Smooth muscle cell (in vitro differentiated cells): ENCODE measurements around the gene COL23A1. TPM values are rescaled to one million over a fixed set of nuclear protein-coding genes. Genes with fewer than 3 reads are reported as not detected.

ENCODE experiments used
- DNase-seq: peaks from one replicate; lab custom pipeline; 2025; ENCODE audit not compliant: unreplicated experiment; lab: John Stamatoyannopoulos, UW
- H2AFZ ChIP-seq: fragments of 200-600 bp; sonication (generic); 2 replicates; pipeline ENCODE4 v1.6.0; 2016; ENCODE audit warnings: antibody characterized with exemption, low read depth, mild to moderate bottlenecking
- H3F3A ChIP-seq: fragments of 200-600 bp; sonication (generic); 2 replicates; pipeline ENCODE4 v1.6.0; 2017; ENCODE audit warnings: antibody characterized with exemption, low read depth
- H3K27ac ChIP-seq: fragments of 200-600 bp; sonication (generic); 2 replicates; pipeline ENCODE4 v1.5.1; 2016; ENCODE audit warnings: low read depth, mild to moderate bottlenecking
- H3K27me3 ChIP-seq: fragments of 200-600 bp; sonication (generic); 2 replicates; pipeline ENCODE4 v1.6.1; 2016; ENCODE audit warnings: low read depth, mild to moderate bottlenecking
- H3K36me3 ChIP-seq: fragments of 200-600 bp; sonication (generic); 2 replicates; pipeline ENCODE4 v1.5.1; 2016; ENCODE audit warnings: low read depth
- H3K4me1 ChIP-seq: fragments of 200-600 bp; sonication (generic); 2 replicates; pipeline ENCODE4 v1.5.1; 2016; ENCODE audit warnings: low read depth
- H3K4me2 ChIP-seq: fragments of 200-600 bp; sonication (generic); 2 replicates; pipeline ENCODE4 v1.6.0; 2016; ENCODE audit warnings: mild to moderate bottlenecking
- H3K4me3 ChIP-seq: fragments of 200-600 bp; sonication (generic); 2 replicates; pipeline ENCODE4 v1.5.1; 2016; ENCODE audit warnings: mild to moderate bottlenecking
- H3K79me2 ChIP-seq: fragments of 200-600 bp; sonication (generic); 2 replicates; pipeline ENCODE4 v1.6.0; 2016; ENCODE audit warnings: low read depth, mild to moderate bottlenecking
- H3K9ac ChIP-seq: fragments of 200-600 bp; sonication (generic); 2 replicates; pipeline ENCODE4 v1.6.0; 2016; ENCODE audit warnings: low read depth
- H3K9me3 ChIP-seq: fragments of 200-600 bp; sonication (generic); replicated peaks from 2 replicates; pipeline ENCODE4 v1.5.1; 2016; ENCODE audit warnings: low read depth
- H4K20me1 ChIP-seq: fragments of 200-600 bp; sonication (generic); 2 replicates; pipeline ENCODE4 v1.6.0; 2016; ENCODE audit warnings: low read depth
- CTCF ChIP-seq: fragments of 200-600 bp; sonication (generic); IDR thresholded peaks from 2 replicates; pipeline ENCODE4 v1.5.1; 2017; ENCODE audit warnings: borderline replicate concordance, mild to moderate bottlenecking, antibody characterized with exemption; ENCODE audit not compliant: insufficient read depth, poor library complexity, severe bottlenecking
- WGBS: methylation state at CpG from one replicate; pipeline ENCODE4 v1.1.7; 2016; ENCODE audit warnings: low lambda C conversion rate; 5-methylcytosine and 5-hydroxymethylcytosine counted together
- polyA plus RNA-seq: library from polyadenylated mRNA; unstranded; fragments of >200 nt; fragmentation: Nextera tagmentation; extraction: Ambion mirVana; gene quantifications from 2 replicates; pipeline ENCODE4 v1.2.1, GENCODE V29; 2016
- total RNA-seq: library from RNA; depleted of rRNA; stranded (reverse); fragments of >200 nt; gene quantifications from 2 replicates; pipeline ENCODE4 v1.2.3, GENCODE V29; 2014

COL23A1 gene
- total and polyA plus RNA-seq, 2 experiments from 2014 or later = 5.3 to 27.4 TPM

GRCh38 chr5:178326374-178326715, 263.8 kb downstream of the COL23A1 start:
- H4K20me1 ChIP-seq = no peaks in the 10 kb centered on the region
- no peaks in the 10 kb centered on the region for H3K4me1 ChIP-seq
- H3K27ac ChIP-seq = no peak overlapping the region
- no peak for DNase-seq
- H3K79me2 ChIP-seq = no peaks in the 10 kb centered on the region
- no peak overlapping the region for H3K4me3 ChIP-seq
- peaks cover 5% of the 10 kb centered on the region for H3F3A ChIP-seq
- H3K9ac ChIP-seq = no peak overlapping the region
- H2AFZ ChIP-seq = no peak overlapping the region
- H3K4me2 ChIP-seq = no peak overlapping the region
- H3K27me3 ChIP-seq = no peaks in the 10 kb centered on the region
- no peaks in the 10 kb centered on the region for H3K36me3 ChIP-seq
- WGBS = 94% methylated on average over 7 of the region's 7 CpGs
- H3K9me3 ChIP-seq = no peaks in the 10 kb centered on the region
- no peak for TF ChIP-seq CTCF

GRCh38 chr5:178325679-178326373, 264.4 kb downstream of the COL23A1 start:
- Histone ChIP-seq H3K79me2 (no peaks in the 10 kb centered on the region), H3K4me1 (no peaks in the 10 kb centered on the region), H3K9me3 (no peaks in the 10 kb centered on the region), H3F3A (no peaks in the 10 kb centered on the region), H4K20me1 (no peaks in the 10 kb centered on the region), H2AFZ (no peak overlapping the region), H3K4me2 (no peak overlapping the region), H3K9ac (no peak overlapping the region), H3K27me3 (no peaks in the 10 kb centered on the region), H3K4me3 (no peak overlapping the region), H3K36me3 (no peaks in the 10 kb centered on the region), H3K27ac (no peak overlapping the region)
- DNase-seq = no peak
- TF ChIP-seq CTCF = no peak
- 86% methylated on average over 20 of the region's 20 CpGs for whole genome bisulfite sequencing

- Histone ChIP-seq H3F3A (no peaks in the 10 kb centered on the region), H2AFZ (no peak overlapping the region), H3K4me3 (no peak overlapping the region), H3K36me3 (no peaks in the 10 kb centered on the region), H3K9ac (no peak overlapping the region), H3K79me2 (no peaks in the 10 kb centered on the region), H3K9me3 (no peaks in the 10 kb centered on the region), H4K20me1 (no peaks in the 10 kb centered on the region), H3K4me1 (no peaks in the 10 kb centered on the region), H3K27me3 (no peaks in the 10 kb centered on the region), H3K27ac (no peak overlapping the region), H3K4me2 (no peak overlapping the region)
- no peak for DNase-seq
- TF ChIP-seq CTCF = no peak
- 94% methylated on average over 6 of the region's 6 CpGs for WGBS
Observed at GRCh38 chr5:178325311-178325678, 264.9 kb downstream of the COL23A1 start.

- no peak for TF ChIP-seq CTCF
- H3F3A ChIP-seq = no peaks in the 10 kb centered on the region
- no peak overlapping the region for H3K4me3 ChIP-seq
- H3K4me2 ChIP-seq = no peak overlapping the region
- no peak overlapping the region for H3K9ac ChIP-seq
- DNase-seq = no peak
- H3K27me3 ChIP-seq = no peaks in the 10 kb centered on the region
- no peaks in the 10 kb centered on the region for H3K79me2 ChIP-seq
- no peaks in the 10 kb centered on the region for H3K4me1 ChIP-seq
- 84% methylated on average over 31 of the region's 31 CpGs for WGBS
- no peaks in the 10 kb centered on the region for H3K9me3 ChIP-seq
- no peak overlapping the region for H2AFZ ChIP-seq
- H3K27ac ChIP-seq = no peak overlapping the region
- no peaks in the 10 kb centered on the region for H4K20me1 ChIP-seq
- H3K36me3 ChIP-seq = no peaks in the 10 kb centered on the region
Observed at GRCh38 chr5:178324481-178325310, 265.5 kb downstream of the COL23A1 start.
